GM19351 (cell line): ENCODE data around the gene NSD1.

Experiments used
- ATAC-seq: cut with Tn5 transposase; IDR thresholded peaks from one replicate; pipeline ENCODE4 v1.9.1; 2021; ENCODE audit warnings: mild to moderate bottlenecking, moderate library complexity; ENCODE audit not compliant: unreplicated experiment

Gene NSD1

DNA sequence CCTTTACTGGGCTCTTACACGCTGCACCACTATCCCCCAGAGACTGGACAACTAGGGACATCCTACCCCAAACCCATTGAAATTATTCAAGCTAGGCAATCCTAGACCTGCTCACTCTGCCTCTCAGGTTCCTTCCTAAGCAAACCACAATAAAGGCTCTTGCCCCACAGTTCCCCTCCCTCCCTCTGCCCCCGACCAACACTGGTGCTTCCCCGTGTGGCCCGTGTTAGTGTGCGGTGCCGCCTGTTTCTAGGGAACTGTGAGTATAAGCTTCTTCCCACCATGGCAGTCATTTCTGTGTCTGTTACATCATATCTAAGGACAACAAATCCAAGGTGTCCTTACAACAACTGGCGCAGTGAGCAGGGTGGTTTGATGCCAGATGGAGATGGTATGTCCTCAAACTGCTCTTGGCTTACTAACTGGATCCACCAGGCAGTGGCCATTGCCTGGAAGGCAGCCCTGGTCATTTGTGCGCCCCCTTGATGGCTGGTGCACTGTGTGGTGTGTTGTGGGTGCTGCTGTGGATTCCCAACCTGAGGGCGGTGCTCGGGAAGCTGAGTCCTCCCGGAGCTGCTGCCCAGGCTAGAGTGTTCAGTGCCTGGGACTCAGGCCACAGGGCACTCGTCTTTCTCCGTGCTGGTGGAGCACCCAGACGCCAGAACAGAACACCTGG is 186.5 kb downstream of the NSD1 start:
- ATAC-seq: no peak

DNA sequence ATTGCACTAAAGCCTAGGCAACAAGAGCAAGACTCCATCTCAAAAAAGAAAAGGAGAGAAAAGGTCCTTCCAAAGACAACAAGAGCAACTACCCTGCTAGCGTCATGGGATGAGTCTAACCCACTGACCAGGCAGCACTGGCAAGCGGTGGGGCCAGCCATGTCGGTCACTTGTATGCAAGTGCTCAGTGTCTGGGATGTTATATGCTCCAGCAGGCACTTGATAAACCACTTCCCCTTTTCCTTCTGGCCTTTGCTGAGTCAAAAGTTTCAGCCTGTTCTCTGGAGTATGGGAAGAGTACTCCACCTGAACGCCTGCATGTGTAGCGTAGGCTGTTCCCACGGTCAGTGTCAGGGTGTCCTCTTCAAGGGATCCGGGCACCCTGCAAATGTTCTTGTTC is 187.3 kb downstream of the NSD1 start:
- ATAC-seq: no peak

DNA sequence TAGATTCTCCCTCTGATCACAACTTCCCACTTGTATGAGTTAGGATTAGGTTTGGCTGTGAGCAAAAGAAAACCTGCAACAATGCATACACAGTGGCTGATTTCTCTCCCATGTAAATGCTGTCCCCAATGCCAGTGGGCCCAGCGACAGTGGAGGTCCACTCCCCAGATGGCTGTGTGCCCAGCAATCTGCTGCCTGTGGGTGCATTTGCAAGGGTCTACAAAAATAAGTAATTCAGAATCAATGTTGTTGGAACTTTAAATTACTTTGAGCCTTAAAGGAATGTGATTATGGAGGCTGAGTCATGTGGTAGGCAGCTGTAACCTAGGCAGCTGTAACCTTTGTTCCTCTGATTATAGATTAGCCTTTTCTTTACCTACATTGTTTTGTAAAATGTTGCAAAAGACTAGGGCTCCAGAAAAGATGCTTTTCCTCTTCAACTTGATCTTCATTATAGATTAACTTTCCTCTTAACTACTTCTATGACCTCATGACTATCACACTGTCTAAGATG is 192.4 kb downstream of the NSD1 start:
- ATAC-seq: no peak

DNA sequence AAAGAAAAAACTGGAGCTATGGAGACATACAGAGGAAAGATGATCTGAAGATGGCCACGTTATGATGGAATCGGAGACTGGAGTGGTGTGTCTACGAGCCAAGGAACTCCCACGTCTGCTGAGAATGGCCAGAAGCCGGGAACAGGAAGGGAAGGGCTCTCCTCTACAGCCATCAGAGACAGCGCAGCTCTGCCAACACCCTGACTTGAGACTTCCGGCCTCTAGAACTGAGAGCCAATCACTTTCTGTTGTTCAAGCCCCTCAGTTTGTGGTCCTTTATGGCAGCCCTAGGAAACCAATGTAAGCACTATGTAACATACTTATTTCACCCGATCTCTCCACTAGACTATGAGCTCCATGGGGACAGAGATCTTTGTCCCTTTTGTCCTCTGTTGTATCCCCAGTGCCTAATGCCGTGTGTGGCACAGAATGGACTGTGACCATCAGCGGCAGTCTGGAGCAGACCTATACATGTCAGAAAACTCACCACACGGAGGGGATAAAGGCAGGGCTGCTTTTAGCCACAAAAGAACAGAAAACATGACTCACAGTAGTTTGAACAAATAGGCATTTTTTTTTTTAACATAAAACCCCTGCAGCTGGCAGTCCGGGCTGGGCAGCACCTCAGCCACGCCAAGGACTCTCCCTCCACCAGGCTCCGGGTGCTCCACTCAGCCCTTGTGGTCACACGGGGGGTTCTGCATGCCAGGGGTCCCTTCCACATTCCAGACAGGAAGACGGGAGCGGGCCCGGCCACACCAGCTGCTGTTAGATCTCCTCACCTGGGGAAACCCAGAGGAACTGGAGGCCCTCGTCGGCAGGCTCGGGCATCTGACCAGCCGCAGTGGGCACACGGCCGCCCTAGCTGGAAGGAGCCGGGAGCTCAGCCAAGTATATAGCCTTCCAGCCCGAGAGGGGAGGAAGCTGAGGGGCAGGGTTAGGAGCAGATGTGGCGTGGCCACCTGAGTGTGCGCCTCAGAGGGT is 194.3 kb downstream of the NSD1 start:
- no peak for ATAC-seq

DNA sequence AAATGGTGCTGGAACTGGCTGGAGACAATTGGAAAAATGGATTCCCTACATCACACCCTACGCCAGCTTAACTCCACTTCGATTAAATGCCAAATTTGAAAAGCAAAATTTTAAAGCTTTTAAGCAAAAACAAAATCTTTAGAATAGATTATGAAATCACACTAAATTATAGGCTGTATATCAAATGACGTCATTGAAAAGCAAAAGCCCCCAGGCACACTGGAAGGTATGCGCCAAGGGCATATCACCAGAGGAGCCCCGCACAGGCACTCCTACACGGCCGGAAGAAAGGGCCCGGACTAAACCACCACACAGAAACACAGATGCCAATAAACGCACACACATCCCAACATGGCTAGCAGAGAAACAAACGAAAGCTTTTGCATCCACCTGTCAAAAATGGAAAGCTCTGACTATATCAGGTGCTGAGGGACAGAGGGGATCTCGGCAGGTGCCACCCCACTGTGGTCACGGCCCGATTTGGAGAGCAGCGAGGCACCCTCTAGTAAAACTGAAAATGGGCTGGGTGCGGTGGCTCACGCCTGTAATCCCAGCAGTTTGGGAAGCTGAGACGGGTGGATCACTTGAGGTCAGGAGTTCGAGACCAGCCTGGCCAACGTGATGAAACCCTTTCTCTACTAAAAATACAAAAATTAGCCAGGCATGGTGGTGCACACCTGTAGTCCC is 195.1 kb downstream of the NSD1 start:
- no peak for ATAC-seq

DNA sequence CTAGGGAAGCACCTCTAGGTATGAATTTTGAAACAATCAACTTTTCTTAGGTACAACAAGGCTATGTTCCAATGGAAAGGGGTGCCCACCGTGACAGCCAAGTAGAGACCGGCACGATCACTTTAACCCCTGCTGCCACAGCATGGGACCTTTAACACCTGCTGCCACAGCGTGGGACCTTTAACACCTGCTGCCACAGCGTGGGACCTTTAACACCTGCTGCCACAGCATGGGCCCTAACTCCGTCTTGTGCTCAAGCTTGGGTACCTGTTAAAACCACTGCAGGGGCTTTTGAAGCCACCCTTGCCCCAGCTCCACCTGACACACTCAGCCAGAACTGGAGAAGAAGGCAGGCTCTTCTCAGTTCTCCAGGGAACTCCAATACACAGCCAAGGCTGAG is 196.3 kb downstream of the NSD1 start:
- ATAC-seq: no peak

DNA sequence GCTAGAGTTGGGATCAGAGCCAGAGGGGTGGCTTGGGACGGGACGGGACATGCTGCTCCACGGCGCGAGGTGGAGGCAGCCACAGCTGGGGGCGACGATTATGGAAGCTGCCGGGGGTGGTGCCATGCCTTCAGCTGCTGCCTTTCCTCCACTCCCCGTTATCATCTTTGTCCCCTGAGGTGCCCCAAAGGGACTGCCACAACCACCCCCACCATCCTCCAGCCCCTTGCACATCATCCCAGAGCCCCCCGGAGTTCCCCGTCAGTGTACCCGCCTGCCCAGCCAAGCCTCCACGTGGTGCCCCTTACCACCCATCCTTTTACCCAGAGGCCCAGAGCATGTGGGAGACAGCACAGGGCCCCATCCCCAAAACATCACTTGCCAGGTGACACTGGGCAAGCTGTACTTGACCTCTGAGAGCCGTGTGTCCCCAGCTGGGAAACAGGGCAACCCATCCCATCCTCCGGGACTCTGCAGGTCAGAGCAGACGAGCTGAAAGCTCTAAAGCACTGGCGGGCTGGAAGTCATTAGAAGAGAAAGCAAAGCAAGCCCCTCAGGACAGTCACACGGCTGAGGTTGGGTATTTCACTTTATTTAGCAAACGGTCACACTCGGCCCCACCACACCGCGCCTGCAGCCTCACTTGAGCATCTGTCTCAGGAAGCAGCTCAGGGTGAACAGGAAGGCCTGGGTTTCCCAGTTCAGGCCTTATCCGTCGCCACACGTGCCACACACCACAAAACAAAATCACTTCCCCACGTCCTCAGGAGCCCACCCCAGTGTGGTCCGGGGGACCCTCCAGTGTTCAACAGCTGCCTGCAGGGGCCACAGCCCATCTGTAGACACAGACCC is 197.6 kb downstream of the NSD1 start:
- no peak for ATAC-seq

DNA sequence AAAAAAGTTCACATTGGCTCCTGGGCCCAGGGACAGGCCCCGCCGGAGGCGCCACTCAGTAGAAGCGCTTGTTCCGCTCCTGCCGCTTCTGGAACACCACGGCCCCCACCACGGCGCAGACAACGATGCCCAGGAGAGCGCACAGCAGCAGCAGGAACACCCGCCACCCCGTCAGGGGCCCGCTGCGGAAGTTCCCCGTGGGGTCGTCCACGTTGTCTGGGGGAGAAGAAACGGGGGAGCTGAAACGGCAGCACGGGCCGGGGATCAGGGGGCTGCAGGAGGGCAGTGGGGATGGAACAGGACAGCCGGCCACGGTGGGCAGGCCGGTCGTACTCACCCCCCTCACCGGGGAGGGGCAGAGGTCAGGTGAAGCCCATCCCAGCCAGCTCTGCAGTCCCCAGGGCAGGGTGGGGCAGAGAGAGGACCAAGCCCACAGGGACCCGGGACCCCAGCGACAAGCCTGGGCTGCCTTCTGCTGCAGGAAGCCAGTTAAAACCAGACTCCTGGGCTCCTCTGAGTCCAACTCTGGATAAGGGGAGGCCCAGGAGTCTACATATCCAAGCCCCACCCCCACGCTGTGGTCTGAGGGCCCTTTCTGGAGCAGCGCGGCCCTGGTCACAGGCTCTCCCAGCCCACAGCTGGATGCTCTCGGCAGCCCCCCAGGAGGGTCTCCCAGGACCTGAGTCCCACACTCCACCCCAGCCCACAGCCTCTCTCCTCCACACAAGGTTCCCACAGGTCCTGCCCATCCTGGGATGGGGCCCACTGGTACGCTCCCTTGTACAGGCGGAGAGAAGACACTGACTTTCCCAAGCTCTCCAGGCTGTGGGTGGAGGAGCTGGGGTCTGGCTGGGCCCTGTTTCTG is 198.7 kb downstream of the NSD1 start:
- ATAC-seq: no peak

DNA sequence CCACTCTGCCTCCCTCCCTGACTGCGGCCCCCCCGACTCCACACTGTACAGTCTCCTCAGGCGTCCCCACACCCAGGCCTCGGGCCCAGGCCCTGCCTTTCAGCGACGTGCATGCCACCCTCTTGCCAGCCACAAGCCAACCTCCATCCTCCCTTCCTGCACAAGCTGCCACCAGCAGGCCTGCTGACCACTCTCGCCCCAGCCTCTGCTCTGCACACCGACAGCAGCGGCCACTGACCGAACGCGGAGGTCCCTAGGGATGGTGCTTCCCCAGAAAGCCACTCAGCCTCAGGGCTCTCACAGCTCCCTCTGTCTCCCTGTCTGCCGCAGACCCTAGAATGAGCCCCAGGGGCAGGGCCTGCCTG is 199.3 kb downstream of the NSD1 start:
- ATAC-seq: no peak

DNA sequence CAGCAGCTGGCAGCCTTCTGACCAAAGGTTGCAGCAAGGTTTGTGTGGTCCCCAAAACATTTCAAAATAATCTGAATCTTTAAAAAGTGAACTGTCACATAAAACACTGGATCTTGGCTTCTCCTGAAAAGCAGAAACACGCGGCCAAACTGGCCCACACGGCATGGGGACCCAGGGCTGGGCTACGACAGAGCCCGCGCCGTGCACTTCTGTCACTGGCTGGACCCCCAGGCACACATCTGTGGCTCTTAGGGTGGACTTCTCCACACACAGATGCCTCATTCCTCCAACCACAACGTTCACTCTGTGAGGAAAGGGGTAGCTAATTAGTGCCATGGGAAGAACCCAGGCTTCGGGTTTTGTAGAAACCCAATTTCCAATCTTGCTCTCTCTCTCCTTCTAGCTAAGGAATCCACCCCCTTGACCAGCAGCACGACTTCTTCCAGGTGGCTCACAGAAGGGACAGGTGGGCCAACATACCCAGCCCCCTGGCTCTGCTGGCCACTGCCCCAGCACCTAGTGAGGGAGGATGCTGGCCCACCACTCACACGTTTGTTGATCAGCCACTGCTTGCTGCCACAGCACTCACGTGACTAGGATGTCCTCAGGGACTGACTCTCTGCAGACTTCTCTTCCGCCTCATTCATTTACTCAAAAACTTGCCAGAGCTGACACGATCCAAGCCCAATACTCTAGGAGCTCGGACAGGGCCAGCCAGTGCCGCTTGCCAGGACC is 200.0 kb downstream of the NSD1 start:
- no peak for ATAC-seq

DNA sequence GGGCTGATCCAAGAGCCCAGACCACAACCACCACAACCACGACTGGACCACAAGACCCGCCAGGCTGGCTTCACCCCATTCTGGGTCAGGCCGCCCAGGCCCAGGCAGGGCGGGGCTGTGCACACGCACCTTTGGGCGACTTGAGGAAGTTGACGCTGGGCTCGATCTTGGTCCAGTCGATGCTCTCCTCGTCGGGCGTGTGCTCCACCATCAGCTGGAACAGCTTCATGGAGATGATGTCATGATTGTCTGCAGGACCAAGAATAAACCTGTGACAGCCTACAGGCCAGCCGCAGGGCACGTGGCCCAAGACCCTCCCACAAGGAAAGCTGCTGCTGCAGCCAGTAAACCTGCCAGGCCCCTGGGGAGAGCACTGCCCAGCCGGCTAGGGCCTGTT is 200.6 kb downstream of the NSD1 start:
- no peak for ATAC-seq

DNA sequence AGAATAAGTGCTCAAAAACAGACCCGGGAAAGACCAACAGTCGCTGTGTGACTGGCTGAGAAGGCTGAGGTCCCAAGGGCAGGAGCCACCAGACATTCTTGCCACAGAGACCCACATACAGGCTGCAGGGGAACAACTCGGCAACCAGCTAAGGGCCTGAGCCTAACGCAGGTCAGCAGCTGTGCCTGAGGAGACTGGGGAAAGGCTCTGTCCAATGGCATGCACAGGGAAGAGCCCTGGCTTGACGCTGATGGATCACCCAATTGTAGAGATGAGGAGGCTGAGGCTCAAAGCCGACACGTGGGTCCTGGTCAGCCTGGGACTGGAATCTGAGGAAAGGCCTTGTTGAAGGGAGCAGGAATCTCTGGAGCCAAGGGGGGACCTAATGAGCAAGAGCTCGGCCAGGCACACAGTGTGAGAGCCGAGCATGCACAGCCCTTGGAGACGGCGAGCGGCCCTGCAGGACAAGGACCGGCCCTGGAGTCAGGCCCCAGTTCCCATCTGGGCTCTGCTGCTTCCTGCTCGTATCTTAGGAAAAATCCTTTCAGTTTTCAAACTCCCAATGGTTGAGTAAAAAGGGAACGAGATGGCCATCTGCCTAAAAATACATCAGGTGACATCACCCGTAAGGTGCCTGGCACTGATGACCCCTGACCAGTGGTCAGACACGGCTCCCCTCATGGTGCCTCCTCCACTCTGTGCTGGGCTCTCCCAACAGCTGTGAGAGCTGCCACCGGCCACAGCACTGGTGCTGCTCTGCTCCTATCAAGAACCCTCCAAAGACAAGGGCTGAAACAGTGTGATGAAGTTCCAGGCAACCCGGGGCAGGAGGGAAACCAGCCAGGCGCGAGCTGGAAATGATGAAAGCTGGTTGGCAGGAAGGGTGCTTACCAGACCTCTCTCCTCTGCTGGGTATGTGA is 201.5 kb downstream of the NSD1 start:
- no peak for ATAC-seq

DNA sequence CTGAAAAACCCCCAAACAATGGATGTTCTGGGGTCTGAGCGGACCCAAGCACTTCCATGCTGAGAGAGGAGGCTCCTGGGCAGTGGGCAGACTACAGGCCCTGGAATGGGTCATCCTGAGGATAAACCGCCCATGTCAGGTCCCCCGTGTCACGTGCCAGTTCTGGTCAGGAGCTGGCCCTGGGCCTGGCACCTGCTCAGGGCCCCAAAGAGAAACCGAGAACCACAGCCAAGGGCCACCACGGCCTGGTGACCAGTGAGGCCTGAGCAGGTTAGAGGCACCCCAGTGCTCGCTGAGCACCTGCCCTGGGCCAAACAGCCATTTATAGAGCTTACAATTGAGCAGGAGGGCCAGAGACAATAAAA is 202.1 kb downstream of the NSD1 start:
- no peak for ATAC-seq

DNA sequence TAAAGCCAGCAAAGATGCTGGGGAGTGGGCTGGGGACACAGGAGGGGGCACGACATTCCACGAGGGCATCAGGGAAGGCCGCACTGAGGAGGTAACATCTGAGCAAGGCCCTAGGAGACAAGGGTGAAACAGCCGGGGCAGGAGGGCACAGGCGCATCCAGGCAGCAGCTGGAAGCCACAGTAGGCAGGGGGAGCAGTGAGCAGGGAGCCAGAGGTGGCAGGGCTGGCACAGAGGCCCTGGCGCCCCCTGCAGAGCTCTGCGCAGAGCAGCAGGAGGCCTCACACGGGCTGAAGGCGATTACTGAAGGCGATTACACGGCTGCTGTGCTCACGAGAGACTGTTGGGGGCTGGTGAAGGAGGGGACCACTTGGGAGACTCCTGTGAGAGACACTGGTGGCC is 202.5 kb downstream of the NSD1 start:
- ATAC-seq: no peak

DNA sequence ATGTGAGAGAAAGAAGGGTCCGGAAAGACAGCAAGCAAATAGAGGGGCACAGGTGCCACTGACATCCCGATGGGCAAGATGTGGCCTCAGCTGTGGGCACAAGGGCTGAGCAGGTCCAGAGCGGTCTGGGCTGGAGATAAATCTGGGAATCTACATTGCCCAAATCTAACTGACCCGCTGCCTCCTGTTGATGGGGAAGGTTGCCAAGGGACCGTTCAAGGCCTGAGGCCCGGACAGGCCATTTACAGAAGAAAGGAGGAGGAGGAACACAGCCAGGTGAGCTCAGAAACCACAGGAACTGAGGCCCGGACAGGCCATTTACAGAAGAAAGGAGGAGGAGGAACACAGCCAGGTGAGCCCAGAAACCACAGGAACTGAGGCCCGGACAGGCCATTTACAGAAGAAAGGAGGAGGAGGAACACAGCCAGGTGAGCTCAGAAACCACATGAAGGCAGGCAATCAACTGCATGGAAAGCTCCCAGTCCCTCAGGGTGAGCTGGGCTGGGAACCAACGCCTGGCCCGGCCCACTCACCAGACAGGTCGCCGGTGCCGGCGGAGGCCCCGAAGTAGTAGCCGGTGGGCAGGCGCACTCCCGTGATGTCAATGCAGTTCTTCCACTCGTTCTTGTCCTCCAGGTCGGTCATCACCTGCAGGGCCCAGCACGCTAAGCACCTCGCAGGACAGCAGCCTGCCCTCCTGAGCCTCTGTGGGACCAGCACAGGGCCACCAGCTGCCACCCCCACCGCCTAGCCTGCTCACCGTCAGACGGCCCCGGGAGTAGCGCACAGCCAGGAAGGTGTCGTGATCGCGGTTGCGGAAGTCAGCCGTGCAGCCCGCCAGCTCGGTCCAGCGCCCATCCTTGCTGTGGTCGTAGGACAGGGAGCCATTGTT is 203.3 kb downstream of the NSD1 start:
- no peak for ATAC-seq

DNA sequence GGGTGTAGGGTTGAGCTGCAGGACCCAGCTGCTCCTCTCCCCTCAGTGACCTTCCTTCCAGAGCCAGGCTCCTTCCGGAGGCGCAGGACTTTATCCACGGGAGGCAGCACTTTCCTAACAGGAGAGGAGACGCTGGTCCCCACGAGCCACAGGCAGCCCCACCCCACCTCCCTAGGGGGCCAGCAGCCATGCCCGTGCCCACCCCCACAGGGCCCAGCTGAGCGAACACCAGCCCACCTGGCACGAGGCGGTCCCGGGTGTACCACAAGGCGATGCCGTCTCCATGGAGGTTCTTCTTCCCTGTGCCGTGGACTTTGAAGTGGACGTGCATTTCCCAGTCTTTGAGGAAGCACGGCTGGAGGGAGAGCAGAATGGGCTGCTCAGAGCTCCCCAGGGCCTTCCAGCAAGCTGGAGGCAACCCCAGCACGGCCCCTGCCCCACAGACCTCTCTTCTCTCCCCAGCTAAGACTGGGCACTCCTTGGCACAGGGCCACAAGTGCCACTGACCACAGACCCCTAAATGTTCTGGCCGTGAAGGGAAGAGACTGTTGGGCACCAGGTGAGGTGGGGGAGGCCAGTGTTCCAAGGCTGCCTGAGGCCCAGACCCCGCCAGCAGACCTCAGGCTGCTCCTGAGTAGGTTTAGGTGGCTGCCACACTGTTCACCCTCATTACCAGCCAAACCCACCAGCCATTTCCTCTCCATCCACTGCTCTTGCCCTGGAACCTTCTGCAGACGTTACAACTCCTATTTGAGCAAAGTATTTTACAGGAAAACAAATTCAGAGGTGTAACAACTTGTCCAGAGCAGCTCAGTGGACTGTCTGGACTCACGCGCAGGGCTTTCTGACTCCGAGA is 204.9 kb downstream of the NSD1 start:
- ATAC-seq: no peak
